Activated naive CD4-positive, alpha-beta T cell treated with Interleukin-2 at 50 U/mL for 16 hours (primary cell): ENCODE results near the gene NEUROD2.
"Not testable (repeated sequence)": the region's sequence is repeated elsewhere in the genome, so short reads cannot be mapped to it uniquely, and the experiment has no call there.

Experiments
- DNase-seq: peaks from one replicate; pipeline ENCODE4 v3.0.0-alpha.2; 2020

Gene NEUROD2

GRCh38 chr17:39601758-39602532, 5.8 kb downstream of the NEUROD2 start:
- DNase-seq, result no peak

GRCh38 chr17:39600997-39601597, 6.6 kb downstream of the NEUROD2 start:
- DNase-seq, result no peak

- DNase-seq, result no peak
Measured at GRCh38 chr17:39600288-39600996, 7.3 kb downstream of the NEUROD2 start.

GRCh38 chr17:39599665-39600231, 8.0 kb downstream of the NEUROD2 start:
- DNase-seq, result no peak

- no peak for DNase-seq
Measured at GRCh38 chr17:39599004-39599664, 8.6 kb downstream of the NEUROD2 start.

GRCh38 chr17:39598630-39599003, 9.1 kb downstream of the NEUROD2 start:
- no peak for DNase-seq

- DNase-seq, result no peak
Measured at GRCh38 chr17:39598047-39598481, 9.7 kb downstream of the NEUROD2 start.

GRCh38 chr17:39597372-39598046, 10.2 kb downstream of the NEUROD2 start:
- no peak for DNase-seq

GRCh38 chr17:39596543-39597267, 11.0 kb downstream of the NEUROD2 start:
- DNase-seq, result no peak

- DNase-seq, result no peak
Measured at GRCh38 chr17:39595928-39596510, 11.7 kb downstream of the NEUROD2 start.

GRCh38 chr17:39595294-39595693, 12.4 kb downstream of the NEUROD2 start:
- no peak for DNase-seq

- no peak for DNase-seq
Measured at GRCh38 chr17:39593371-39593770, 14.3 kb downstream of the NEUROD2 start.

GRCh38 chr17:39591958-39592954, 15.5 kb downstream of the NEUROD2 start:
- DNase-seq, result no peak

- DNase-seq, result not testable (repeated sequence)
Measured at GRCh38 chr17:39590180-39590579, 17.5 kb downstream of the NEUROD2 start.

- DNase-seq, result no peak
Measured at GRCh38 chr17:39582658-39583057, 25.1 kb downstream of the NEUROD2 start.

GRCh38 chr17:39581759-39582085, 26.0 kb downstream of the NEUROD2 start:
- DNase-seq, result no peak

- DNase-seq, result no peak
Measured at GRCh38 chr17:39581071-39581758, 26.5 kb downstream of the NEUROD2 start.

GRCh38 chr17:39580082-39580468, 27.6 kb downstream of the NEUROD2 start:
- DNase-seq, result no peak

- no peak for DNase-seq
Measured at GRCh38 chr17:39579318-39580081, 28.2 kb downstream of the NEUROD2 start.
